Activated T-helper 1 cell treated with anti-CD3 and anti-CD28 coated beads, Interleukin-2, amount 50 U/mL, for 16 hours (primary cell): ENCODE data around the gene SBSN.

Experiments used
- DNase-seq, 2 donors: peaks; one replicate each; pipeline ENCODE4 v3.0.0-alpha.2; 2020; ENCODE audit warnings: low read depth in 1 of 2, low spot score in 1 of 2

SBSN gene

GRCh38 chr19:35533201-35533821, 5.2 kb upstream of the SBSN start, which contains the start of gene GAPDHS:
GAPDHS (plus strand) TSS chr19:35533456; CDS start chr19:35533528, 72 bp downstream.
- no peak for DNase-seq

DNA sequence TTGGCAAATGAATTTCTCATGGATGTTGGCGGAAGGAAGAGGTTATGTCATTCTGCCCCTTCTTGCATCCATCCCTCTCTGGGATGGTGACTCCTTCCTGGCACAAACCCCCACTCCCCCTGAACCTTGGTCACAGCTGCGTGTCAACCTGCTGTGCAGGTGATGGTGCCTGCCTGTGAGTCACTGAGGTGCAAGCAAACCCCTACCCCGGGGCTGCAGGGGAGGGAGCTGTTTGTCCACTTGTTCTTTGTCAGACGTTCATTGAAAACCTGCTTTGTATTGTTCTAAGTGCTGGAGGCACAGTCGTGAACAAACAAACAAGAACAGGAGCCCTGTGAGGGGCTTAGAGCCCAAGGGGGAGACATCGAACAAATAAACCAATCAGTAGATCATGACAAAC, 3.2 kb upstream of the SBSN start:
- no peak for DNase-seq

DNA sequence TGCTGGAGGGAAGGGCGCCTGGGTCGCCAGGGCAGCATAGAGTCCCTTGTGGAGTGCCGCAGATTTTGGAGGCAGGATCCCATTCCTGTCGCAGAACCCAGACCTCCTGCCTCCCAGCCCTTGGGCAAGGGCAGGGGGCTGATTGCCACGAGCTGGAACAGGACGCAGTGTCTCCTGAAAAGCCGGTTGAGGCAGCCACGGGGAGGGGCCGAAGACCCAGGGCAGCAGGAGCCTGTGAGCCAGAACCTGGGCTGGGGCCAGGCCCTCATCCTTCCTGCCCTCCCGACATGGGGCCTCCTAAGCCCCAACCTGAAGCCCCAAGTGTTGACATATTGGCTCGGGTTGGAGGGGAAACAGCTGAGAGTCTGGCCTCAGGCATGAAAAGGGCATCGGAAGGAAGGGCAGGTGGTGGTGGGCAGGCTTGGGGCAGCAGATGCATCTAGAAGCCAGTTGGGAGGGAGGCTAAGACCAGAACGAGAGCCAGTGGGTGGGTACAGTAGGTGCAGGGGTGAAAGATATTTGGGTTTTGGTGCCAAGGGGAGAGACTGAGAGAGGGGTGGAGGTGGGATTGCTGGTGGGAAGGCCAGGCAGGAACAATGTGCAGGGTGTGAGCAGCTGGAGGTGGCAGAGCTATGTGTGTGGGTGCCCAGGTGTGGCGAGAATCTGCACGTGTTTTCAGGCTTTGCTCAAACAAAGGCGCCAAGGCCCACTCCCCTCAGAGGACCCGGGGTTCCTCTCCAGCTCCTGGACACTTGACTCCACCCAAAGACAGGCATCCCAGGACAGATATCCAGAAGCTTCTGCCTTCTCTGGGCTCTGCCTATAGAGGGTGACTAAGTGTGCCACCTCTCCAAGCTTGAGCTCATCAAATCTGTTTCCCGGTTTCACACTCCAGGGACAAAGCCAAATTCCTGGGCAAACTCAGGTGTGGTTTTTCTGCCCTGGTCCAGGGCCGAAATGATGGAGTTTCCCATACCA, 1.4 kb upstream of the SBSN start:
- DNase-seq, result no peak

- no peak for DNase-seq
These were observed 2.2 kb downstream of the SBSN start for GRCh38 chr19:35525873-35526272.

GRCh38 chr19:35524181-35524837, 3.8 kb downstream of the SBSN start:
- no peak for DNase-seq

DNA sequence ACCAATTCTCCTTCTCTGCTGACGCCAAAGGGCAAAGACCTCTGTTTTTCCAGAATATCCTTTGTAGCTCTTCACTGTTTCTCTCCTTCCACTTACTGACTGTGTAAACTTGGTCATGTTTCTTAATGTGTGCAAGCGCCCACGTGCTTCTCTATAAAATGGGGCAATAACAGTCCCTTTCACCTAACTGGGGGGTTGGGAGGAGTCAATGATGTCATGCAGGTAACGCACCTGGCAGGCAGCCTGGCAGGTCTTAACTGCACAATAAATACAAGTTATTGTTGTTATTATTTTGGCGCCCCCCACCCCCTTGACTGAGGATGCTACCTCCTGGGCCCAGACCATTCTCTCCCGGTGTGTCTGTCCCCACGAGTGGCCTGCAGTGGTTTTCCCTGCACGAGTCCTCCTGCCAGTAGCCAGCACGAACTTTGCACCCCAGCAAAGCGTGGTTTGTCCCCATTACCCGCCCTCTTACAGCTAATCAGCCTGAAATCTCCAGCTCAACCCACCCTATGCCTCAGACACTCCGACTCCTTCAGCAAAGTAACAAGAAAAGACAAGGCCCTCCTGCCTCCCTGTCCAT, 5.3 kb downstream of the SBSN start:
- DNase-seq, result no peak

DNA sequence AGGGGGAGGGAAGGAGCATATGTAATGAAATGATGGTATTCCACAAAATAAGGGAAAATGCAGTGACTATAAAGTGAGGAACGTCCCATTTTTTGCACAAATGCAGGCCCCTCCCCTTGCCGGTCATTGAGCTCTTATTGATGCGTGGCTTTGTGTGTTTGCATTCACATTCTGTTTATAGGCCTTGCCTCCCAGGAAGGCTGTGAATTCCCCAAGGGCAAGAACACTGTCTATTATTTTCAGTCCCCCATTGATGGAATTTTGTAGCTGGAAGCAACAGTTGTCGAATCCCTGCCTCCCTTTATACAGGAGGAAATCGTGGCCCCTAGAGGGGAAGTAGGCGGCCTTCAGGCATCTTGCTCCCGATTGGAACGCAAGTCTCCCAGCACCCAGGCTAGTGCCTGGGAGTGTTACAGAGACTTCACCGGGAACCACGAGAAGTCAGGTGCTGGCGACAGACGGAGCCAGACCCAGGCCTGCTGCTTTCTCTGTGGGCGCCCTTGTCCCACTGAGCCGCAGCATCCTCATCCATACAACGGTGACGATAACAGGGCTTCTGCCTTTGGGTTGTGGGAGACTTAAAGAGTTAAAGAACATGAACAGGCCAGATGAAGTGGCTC, 6.9 kb downstream of the SBSN start:
- no peak for DNase-seq

- no peak for DNase-seq
These were observed 8.8 kb downstream of the SBSN start for GRCh38 chr19:35519291-35519690.

DNA sequence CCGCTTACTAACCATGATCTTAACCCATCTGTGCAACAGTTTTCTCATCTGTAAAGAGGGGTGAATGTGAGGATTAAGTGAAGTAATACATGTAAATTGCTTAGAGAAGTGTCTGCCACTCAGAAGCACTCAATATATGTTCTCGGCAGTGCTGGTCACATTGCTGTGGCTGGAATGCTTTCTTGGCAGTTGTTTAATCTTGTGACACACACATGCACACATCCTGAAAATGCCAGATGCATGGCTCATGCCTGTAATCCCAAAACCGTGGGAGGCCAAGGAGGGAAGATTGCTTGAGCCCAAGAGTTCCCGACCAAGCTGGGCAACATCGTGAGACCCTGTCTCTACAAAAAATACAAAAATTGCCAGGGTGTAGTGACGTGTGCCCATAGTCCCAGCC, 9.8 kb downstream of the SBSN start:
- no peak for DNase-seq

DNA sequence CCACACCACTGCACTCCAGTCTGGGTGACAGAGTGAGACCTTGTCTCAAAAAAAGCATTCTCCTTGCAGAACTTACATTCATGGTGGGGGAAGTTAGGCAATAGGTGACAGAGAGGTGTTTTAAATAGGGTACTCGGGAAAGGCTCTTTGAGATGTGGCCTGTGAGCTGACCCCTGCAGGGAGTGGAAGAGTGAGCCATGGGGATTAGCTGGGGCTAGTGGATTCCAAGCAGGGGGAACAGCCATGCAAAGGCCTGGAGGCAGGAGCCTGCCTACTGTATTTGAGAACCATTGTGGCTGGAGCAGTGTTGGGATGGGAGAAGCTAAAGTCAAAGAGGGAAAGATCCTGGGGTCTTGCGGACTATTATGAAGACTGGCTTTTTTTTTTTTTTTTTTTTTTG, 10.8 kb downstream of the SBSN start:
- DNase-seq, result no peak

- DNase-seq, result no peak
These were observed 11.8 kb downstream of the SBSN start for GRCh38 chr19:35516310-35516709.

DNA sequence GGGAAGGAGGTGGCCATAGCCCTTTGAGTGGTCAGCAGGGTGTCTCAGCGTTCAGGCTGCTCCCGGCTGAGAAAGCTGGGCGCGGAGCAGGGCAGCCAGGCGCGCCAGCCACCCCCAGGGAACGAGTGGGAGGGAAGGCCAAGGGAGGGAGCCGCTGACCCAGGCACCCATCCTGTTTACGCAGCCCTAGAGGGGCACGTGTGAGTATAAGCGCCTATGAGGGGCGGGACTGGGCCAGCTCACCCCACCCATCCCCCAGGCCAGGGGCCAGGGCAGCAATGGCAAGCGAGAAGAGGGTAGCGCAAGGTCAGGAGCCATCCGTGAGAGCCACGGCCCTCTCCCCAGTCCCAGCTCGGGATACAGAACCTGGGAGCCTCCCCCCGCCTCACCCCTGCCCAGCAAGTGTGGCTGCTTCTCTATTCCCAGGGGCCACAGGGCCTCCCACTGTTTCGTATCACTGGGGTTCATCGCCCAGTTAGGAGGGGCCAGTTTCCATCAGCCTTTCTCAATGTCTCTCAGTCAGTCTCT, 13.8 kb downstream of the SBSN start:
- no peak for DNase-seq

DNA sequence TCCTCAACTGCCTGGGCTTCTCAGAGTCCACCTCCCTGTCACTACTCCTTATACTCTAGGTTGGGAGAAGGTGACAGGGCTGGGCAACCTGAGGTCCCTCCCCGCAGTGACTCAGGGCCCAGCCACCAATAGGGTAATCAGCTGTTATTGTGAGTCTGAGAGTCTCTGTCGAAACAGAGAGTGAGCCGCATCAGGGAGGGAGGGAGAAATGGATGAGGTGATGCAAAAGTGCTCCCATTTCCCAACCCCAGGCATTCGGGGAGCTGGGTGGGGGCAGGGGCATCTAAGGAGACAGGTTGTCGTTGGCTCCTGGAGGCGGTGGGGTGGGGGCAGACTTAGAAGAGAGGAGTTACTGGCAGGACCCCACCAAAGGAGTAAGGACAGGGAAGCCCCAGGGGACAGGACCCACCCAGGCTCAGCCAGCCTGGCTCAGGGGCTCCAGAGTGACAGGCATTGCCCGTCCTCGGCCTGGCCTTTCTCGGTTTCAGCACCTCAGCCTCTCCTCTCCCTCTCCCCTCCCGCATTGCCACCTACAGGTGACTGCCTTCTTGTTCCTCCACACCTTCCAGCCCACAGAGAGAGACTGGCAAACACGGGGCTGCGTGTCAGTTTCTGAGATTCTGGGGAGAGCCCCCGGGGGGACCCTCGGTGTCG, 14.4 kb downstream of the SBSN start, which contains the start of gene DMKN:
DMKN (minus strand) TSS at position 22 of the 654 bp plus-strand sequence. CDS start 174 bp downstream, outside the sequence.
- DNase-seq, result no peak

DNA sequence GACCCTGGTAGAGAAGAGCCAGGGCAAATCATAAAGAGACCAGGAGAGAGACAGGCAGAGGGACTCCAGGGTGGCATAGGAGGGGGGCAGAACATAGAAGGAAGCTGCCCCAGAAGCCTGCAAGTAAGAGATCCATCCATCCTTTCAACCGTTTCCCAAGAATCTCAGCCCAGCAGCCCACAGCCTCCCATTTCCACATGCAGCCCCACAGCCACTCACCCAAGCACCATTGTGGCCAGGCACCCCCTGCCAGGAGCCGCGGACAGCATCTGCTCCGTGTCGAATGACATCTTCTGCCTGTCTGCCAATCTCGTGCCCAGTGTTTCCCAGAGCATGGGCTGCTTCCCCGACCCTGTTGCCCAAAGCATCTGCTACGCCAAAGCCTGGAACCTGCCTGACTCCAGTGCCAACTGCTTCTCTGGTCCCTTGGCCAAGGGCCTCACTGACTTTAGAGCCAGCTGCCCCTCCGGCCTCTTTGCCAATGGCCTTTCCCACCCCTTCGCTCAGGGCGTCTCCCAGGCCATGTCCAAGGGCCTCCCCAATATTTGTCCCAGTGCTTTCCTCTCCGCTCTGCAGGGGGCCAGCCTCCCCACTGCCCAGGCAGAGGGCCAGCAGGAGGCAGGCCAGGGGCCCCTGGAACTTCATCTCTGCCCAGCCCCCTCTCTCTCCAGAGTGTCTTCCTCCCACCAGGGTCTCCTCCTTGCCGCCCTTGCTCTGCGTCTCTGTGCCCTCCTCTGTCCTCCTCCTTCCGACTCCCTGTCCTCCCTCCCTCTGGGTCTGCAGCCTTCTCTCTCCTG, 15.1 kb downstream of the SBSN start:
- DNase-seq, result no peak

DNA sequence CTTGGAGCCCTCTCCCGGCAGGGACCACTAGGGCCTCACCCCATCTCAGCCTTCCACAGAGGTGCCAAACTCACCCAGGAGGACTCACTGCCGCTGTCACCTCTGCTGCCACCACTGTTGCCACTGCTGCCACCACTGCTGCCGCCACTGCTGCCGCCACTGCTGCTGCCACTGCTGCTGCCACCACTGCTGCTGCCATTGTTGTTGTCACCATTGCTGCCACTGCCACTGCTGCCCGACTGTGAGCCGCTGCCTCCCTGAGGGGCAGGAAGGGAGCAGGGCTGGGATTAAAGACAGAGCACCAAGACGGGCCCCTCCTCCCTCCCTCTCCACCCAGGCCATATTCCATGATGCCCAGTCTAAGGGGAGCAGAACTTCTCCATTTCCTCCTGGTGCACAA, 16.8 kb downstream of the SBSN start:
- no peak for DNase-seq

GRCh38 chr19:35510626-35510964, 17.5 kb downstream of the SBSN start:
- no peak for DNase-seq

DNA sequence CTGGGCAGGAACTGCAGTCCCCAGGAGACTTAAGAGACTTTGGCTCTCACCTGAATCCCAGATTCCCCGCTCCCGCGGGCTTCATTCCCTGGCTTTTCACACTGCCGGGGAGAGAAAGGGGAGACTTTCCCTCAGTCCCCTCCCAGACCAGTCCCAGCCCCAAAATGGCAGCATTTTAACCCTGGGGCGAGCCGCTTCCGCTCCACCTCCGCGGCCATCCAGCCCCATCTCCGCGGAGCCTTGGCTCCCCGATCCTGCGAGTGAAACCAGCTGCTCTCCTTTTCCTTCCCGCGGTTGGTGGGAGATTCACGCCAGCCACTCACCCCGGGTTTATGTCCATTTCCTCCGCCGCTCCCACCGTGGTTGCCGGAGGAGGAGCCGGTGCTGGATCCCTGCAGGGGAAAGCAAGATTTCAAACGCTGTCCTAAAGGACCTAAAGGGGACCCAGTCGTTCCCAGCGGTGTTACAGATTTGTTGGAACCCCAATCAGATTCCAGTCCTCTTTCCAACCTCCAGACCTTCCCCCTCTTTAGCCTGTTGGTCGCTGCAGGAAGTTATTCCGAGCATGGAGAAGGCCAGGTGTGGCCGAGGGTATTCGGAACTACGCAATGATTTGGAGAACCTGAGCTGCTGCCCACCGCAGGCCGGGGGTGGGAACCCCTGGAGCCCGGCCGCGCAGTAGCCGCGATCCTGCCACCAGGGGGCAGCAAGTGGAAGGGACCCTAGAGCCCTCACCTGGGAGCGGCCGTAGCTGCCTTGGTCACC, 18.1 kb downstream of the SBSN start:
- DNase-seq, result peak; percentile 53 to 58

GRCh38 chr19:35509018-35509652, 19.0 kb downstream of the SBSN start:
- DNase-seq, result no peak
